IMR-90 (cell line): ENCODE results near the gene CMAS. TPM values are rescaled to one million over a fixed set of nuclear protein-coding genes. Genes with fewer than 3 reads are reported as not detected.
A peak's percentile ranks its signal among the peaks of the same experiment; 100 is the strongest.

Source experiments
- ATAC-seq: fragments of 200-7000 bp; cut with Tn5 transposase; 2 replicates; pipeline ENCODE4 v1.9.1; 2020; ENCODE audit warnings: low read depth, mild to moderate bottlenecking, moderate library complexity
- Bru-seq: library from RNA; stranded (reverse); fragments of 400-500 nt; gene quantifications from one replicate; lab custom pipeline; 2021; lab: Mats Ljungman, UMichigan
- BruChase-seq, 2 experiments: library from RNA; stranded (reverse); fragments of 400-500 nt; gene quantifications; one replicate each; lab custom pipeline; 2021; lab: Mats Ljungman, UMichigan
- BruUV-seq: library from RNA; stranded (reverse); fragments of 400-500 nt; replicated peaks from 2 replicates; lab custom pipeline; 2021; lab: Mats Ljungman, UMichigan
- CTCF ChIA-PET: fragments of 300-600 bp; formaldehyde crosslinking; extraction: SDS; loops from one replicate; lab custom pipeline; 2021; ENCODE audit warnings: antibody characterized with exemption; lab: Yijun Ruan, JAX
- POLR2A ChIA-PET: fragments of 300-600 bp; sonication (Branson Sonifier 250); formaldehyde crosslinking; loops from one replicate; lab custom pipeline; 2022; ENCODE audit warnings: antibody characterized with exemption; ENCODE audit not compliant: unreplicated experiment; lab: Charles Lee
- DNase-seq: peaks from one replicate; pipeline ENCODE4 v3.0.0; 2013
- H2AFZ ChIP-seq: replicated peaks from 2 replicates; pipeline ENCODE3; 2013; ENCODE audit warnings: low read length, mild to moderate bottlenecking; ENCODE audit not compliant: poor library complexity
- H2AK5ac ChIP-seq: 2 replicates; pipeline ENCODE4 v1.6.1; 2013; ENCODE audit warnings: low read depth, low read length, inconsistent platforms
- H2AK9ac ChIP-seq: replicated peaks from 2 replicates; pipeline ENCODE3; 2013; ENCODE audit warnings: mild to moderate bottlenecking, low read depth, low read length, moderate library complexity; ENCODE audit not compliant: poor library complexity
- H2BK120ac ChIP-seq: 2 replicates; pipeline ENCODE4 v1.6.1; 2013; ENCODE audit warnings: low read depth, low read length, inconsistent platforms
- H2BK15ac ChIP-seq: 3 replicates; pipeline ENCODE4 v1.6.1; 2013; ENCODE audit warnings: low read depth, low read length, inconsistent platforms
- H2BK20ac ChIP-seq: 2 replicates; pipeline ENCODE4 v1.6.1; 2013; ENCODE audit warnings: low read depth, mild to moderate bottlenecking, inconsistent platforms, low read length, moderate library complexity
- H2BK5ac ChIP-seq: 2 replicates; pipeline ENCODE4 v1.6.1; 2013; ENCODE audit warnings: mild to moderate bottlenecking, low read depth, low read length, inconsistent platforms; ENCODE audit not compliant: poor library complexity, severe bottlenecking
- H3K14ac ChIP-seq: replicated peaks from 2 replicates; pipeline ENCODE4 v1.6.1; 2013; ENCODE audit warnings: low read depth, low read length, inconsistent platforms
- H3K18ac ChIP-seq: 2 replicates; pipeline ENCODE4 v1.6.1; 2013; ENCODE audit warnings: low read depth, low read length, control low read depth
- H3K23ac ChIP-seq: 2 replicates; pipeline ENCODE4 v1.6.1; 2013; ENCODE audit warnings: low read depth, low read length, inconsistent platforms
- H3K27ac ChIP-seq: 2 replicates; pipeline ENCODE4 v1.5.1; 2013; ENCODE audit warnings: mild to moderate bottlenecking, control low read depth, low read length; ENCODE audit not compliant: insufficient read depth
- H3K27me3 ChIP-seq: 2 replicates; pipeline ENCODE4 v1.6.1; 2013; ENCODE audit warnings: low read length; ENCODE audit not compliant: control insufficient read depth, insufficient read depth
- H3K36me3 ChIP-seq: 2 replicates; pipeline ENCODE4 v1.6.1; 2013; ENCODE audit warnings: low read length, mixed read lengths; ENCODE audit not compliant: control insufficient read depth, insufficient read depth
- H3K4ac ChIP-seq: 2 replicates; pipeline ENCODE4 v1.6.1; 2013; ENCODE audit warnings: low read depth, low read length, inconsistent platforms
- H3K4me1 ChIP-seq: 2 replicates; pipeline ENCODE4 v1.6.1; 2013; ENCODE audit warnings: low read length, mixed read lengths; ENCODE audit not compliant: control insufficient read depth, insufficient read depth
- H3K4me2 ChIP-seq: 2 replicates; pipeline ENCODE4 v1.6.1; 2013; ENCODE audit warnings: low read depth, mild to moderate bottlenecking, control low read depth, low read length, moderate library complexity
- H3K4me3 ChIP-seq: 2 replicates; pipeline ENCODE4 v1.5.1; 2013; ENCODE audit warnings: low read depth, mild to moderate bottlenecking, control low read depth, low read length, moderate library complexity; ENCODE audit not compliant: insufficient read depth
- H3K56ac ChIP-seq: 2 replicates; pipeline ENCODE4 v1.6.1; 2013; ENCODE audit warnings: low read length, inconsistent platforms; ENCODE audit not compliant: insufficient read depth; ENCODE audit errors: extremely low read depth
- H3K79me1 ChIP-seq, 2 experiments: 2 replicates each; pipeline ENCODE4 v1.6.1; 2013; ENCODE audit warnings: low read length in 2 of 2, inconsistent platforms in 1 of 2, low read depth in 1 of 2
- H3K9ac ChIP-seq: 2 replicates; pipeline ENCODE4 v1.6.1; 2013; ENCODE audit warnings: low read depth, low read length, control low read depth
- H3K9me1 ChIP-seq: 2 replicates; pipeline ENCODE4 v1.6.1; 2013; ENCODE audit warnings: low read length, inconsistent platforms; ENCODE audit not compliant: insufficient read depth
- H3K9me3 ChIP-seq: 2 replicates; pipeline ENCODE4 v1.6.1; 2013; ENCODE audit warnings: low read length; ENCODE audit not compliant: control insufficient read depth, insufficient read depth
- H4K20me1 ChIP-seq: 2 replicates; pipeline ENCODE4 v1.6.1; 2013; ENCODE audit warnings: low read length, inconsistent platforms; ENCODE audit not compliant: insufficient read depth
- H4K5ac ChIP-seq: 2 replicates; pipeline ENCODE4 v1.6.1; 2013; ENCODE audit warnings: mild to moderate bottlenecking, low read depth, low read length, control low read depth
- H4K8ac ChIP-seq, 2 experiments: 2 replicates each; pipeline ENCODE4 v1.6.1; 2013; ENCODE audit warnings: low read depth in 2 of 2, low read length in 2 of 2, control low read depth in 1 of 2, inconsistent platforms in 1 of 2
- H4K91ac ChIP-seq: 2 replicates; pipeline ENCODE4 v1.6.1; 2013; ENCODE audit warnings: low read depth, low read length, inconsistent platforms; ENCODE audit not compliant: insufficient read depth
- BHLHE40 ChIP-seq: fragments of 150-350 bp; IDR thresholded peaks from 2 replicates; pipeline ENCODE4 v1.6.1; 2016; ENCODE audit warnings: mild to moderate bottlenecking, low read depth, low read length
- CEBPB ChIP-seq: IDR thresholded peaks from 2 replicates; pipeline ENCODE4 v1.6.1; 2012; ENCODE audit warnings: low read depth, low read length, improper control_type of control experiment
- CHD1 ChIP-seq: IDR thresholded peaks from 2 replicates; pipeline ENCODE4 v1.6.1; 2012; ENCODE audit warnings: low read depth, low read length, improper control_type of control experiment
- CTCF ChIP-seq: conservative IDR thresholded peaks from 2 replicates; pipeline ENCODE4 v1.5.1; 2012; ENCODE audit warnings: mild to moderate bottlenecking, low read depth, low read length, improper control_type of control experiment
- MAZ ChIP-seq: IDR thresholded peaks from 2 replicates; pipeline ENCODE4 v1.6.1; 2012; ENCODE audit warnings: low read depth, mild to moderate bottlenecking, low read length, improper control_type of control experiment, moderate library complexity, borderline replicate concordance
- MXI1 ChIP-seq: IDR thresholded peaks from 2 replicates; pipeline ENCODE4 v1.6.1; 2012; ENCODE audit warnings: low read depth, mild to moderate bottlenecking, low read length, moderate library complexity, borderline replicate concordance
- RAD21 ChIP-seq: IDR thresholded peaks from 2 replicates; pipeline ENCODE4 v1.6.1; 2012; ENCODE audit warnings: low read length, improper control_type of control experiment
- RCOR1 ChIP-seq: IDR thresholded peaks from 2 replicates; pipeline ENCODE4 v1.6.1; 2012; ENCODE audit warnings: mild to moderate bottlenecking, low read length, improper control_type of control experiment; ENCODE audit not compliant: insufficient replicate concordance
- SMC3 ChIP-seq: fragments of 150-350 bp; IDR thresholded peaks from 2 replicates; pipeline ENCODE4 v1.6.1; 2016; ENCODE audit warnings: low read depth, mild to moderate bottlenecking, antibody characterized with exemption, low read length, moderate library complexity
- WGBS, 2 experiments: methylation state at CpG; one replicate each; pipeline versions ENCODE4 v1.1.5 to v1.1.7; 2013; ENCODE audit warnings: missing lambda C conversion rate in 2 of 2; ENCODE audit not compliant: insufficient read length in 1 of 2; ENCODE audit errors: extremely low coverage in 2 of 2; 5-methylcytosine and 5-hydroxymethylcytosine counted together
- dilution Hi-C: fragments of 300-500 bp; cut with HindIII; formaldehyde crosslinking; loops from one replicate; pipeline ENCODE4 v1.14.3; 2018; ENCODE audit warnings: low sequenced_read_pairs; ENCODE audit not compliant: unreplicated experiment
- in situ Hi-C: fragments of 300-500 bp; cut with MboI; formaldehyde crosslinking; loops from 3 replicates; pipeline ENCODE4 v1.14.3; 2019; ENCODE audit warnings: low sequenced_read_pairs, inconsistent platforms, mixed read lengths
- intact Hi-C: fragments of 100-400 bp; cut with micrococcal nuclease; formaldehyde crosslinking; loops from 2 replicates; pipeline ENCODE4 v1.10.0; 2022
- long read RNA-seq: library from polyadenylated mRNA; unstranded; transcript quantifications from one replicate; pipeline ENCODE4 v2.0.0, GENCODE V29; 2021; ENCODE audit not compliant: unreplicated experiment
- polyA plus RNA-seq, 3 experiments: library from polyadenylated mRNA; depleted of rRNA; stranded (reverse); fragments of >200 nt; gene quantifications; 2 replicates each; pipeline ENCODE4 v1.2.3, GENCODE V29; 2012; ENCODE audit warnings: low replicate concordance in 1 of 3
- total RNA-seq: library from RNA; depleted of rRNA; stranded (reverse); fragments of >200 nt; gene quantifications from 2 replicates; pipeline ENCODE4 v1.2.3, GENCODE V29; 2012; rRNA removed

The CMAS gene
- total RNA-seq (9.5 and 19.4 TPM in 2 replicates), polyA plus RNA-seq (2012; rRNA removed) (20.6 and 26.8 TPM in 2 replicates), Bru-seq, nascent RNA (percentile 60 among the genes with signal in this experiment), BruChase-seq, experiment 1, labeled RNA remaining after a 6-hour chase (percentile 63 among the genes with signal in this experiment), BruChase-seq, experiment 2, labeled RNA remaining after a 2-hour chase (percentile 59 among the genes with signal in this experiment)
- 8.2 and 9.0 TPM in 2 replicates for polyA plus RNA-seq (2012; cell fraction: cytosol; rRNA removed)
- polyA plus RNA-seq (2012; cell fraction: nucleus; rRNA removed; ENCODE audit: low replicate concordance): 2.2 and 8.9 TPM in 2 replicates
- long read RNA-seq, transcript CMAS-201 (8 exons, 1,787 nt): major isoform, 79 of 87 reads
- long read RNA-seq, partial matches to known transcripts: 3 of 87 reads
- long read RNA-seq, other reads (novel, unspliced or antisense): 5 of 87 reads

- Histone ChIP-seq H2BK5ac (peak within 1 kb of the TSS; percentile 55), H2AK5ac (no peak within 1 kb of the TSS), H4K20me1 (no peaks in the 10 kb centered on the region), H2AFZ (peak within 1 kb of the TSS; percentile 94), H3K23ac (peak within 1 kb of the TSS; percentile 67; the same call in 1 of the 2 replicates), H3K9me1 (no peaks in the 10 kb centered on the region; the same call in none of the 2 replicates), H3K18ac (peak within 1 kb of the TSS; percentile 42; the same call in 1 of the 2 replicates), H2BK120ac (no peak within 1 kb of the TSS), H4K91ac (peak within 1 kb of the TSS; percentile 52; the same call in 1 of the 2 replicates), H3K9ac (peak within 1 kb of the TSS; percentile 79), H3K4me1 (peaks cover 2% of the 10 kb centered on the region; the same call in 1 of the 2 replicates), H3K4me2 (peak within 1 kb of the TSS; percentile 72), H3K79me1 (peaks cover 13 to 30% of the 10 kb centered on the region in 2 experiments), H3K14ac (peak within 1 kb of the TSS; percentile 73), H3K27me3 (no peaks in the 10 kb centered on the region), H3K56ac (peak within 1 kb of the TSS; percentile 35; the same call in 1 of the 2 replicates), H3K9me3 (no peaks in the 10 kb centered on the region), H3K4ac (peak within 1 kb of the TSS; percentile 54), H4K5ac (peak within 1 kb of the TSS; percentile 42; the same call in 1 of the 2 replicates), H4K8ac (peak within 1 kb of the TSS; percentile 22 to 65; a peak in 3 of 4 replicates), H3K4me3 (peak within 1 kb of the TSS; percentile 94), H3K36me3 (no peaks in the 10 kb centered on the region), H3K27ac (peak within 1 kb of the TSS; percentile 73), H2BK20ac (no peak within 1 kb of the TSS), H2BK15ac (0 out of 3 replicates have a peak within 1 kb of the TSS, but pooled peaks have one; percentile 21), H2AK9ac (peak within 1 kb of the TSS; percentile 92)
- ATAC-seq (peak; percentile 89), DNase-seq (peak; percentile 54)
- intact Hi-C loops: no loop called here
- WGBS, 2 experiments: 0% methylated on average over 6 of the region's 64 CpGs; no CpG with 5 or more reads in 1 of the 2 experiments
- dilution Hi-C loops: no loop called here
- ChIA-PET POLR2A (interaction anchor here (0.5 kb wide), 1 partner anchor 36 kb away, joined by 4 read pairs; no protein-coding TSS in a partner anchor), CTCF (no interaction called here)
- no TSS peak for BruUV-seq
- in situ Hi-C loops: no loop called here
- TF ChIP-seq CEBPB (no peak), RCOR1 (no peak), MXI1 (0 out of 2 replicates have a peak, but pooled peaks have one; percentile 16), MAZ (peak; percentile 59; the same call in 1 of the 2 replicates), RAD21 (no peak), CHD1 (no peak), BHLHE40 (no peak), CTCF (no peak), SMC3 (no peak)
These were observed at the start of gene CMAS for GRCh38 chr12:22046090-22046967. Gene CMAS (plus strand): TSS chr12:22046218. CDS start chr12:22046304, 86 bp downstream.
